Immature natural killer cell (primary cell): ENCODE measurements around the gene MYH14. TPM values are rescaled to one million over a fixed set of nuclear protein-coding genes. Genes with fewer than 3 reads are reported as not detected.
"Not testable (repeated sequence)": the region's sequence is repeated elsewhere in the genome, so short reads cannot be mapped to it uniquely, and the experiment has no call there.

ENCODE experiments used
- DNase-seq, 3 donors: peaks; one replicate each; pipeline ENCODE4 v3.0.0; 2022; ENCODE audit warnings: mixed read lengths in 1 of 3
- H3K27ac Mint-ChIP-seq, 6 donors: one replicate each; pipeline ENCODE4 v1.8.0; 2020; ENCODE audit warnings: mixed read lengths in 6 of 6, mild to moderate bottlenecking in 5 of 6, inconsistent platforms in 4 of 6, moderate library complexity in 3 of 6
- H3K27me3 Mint-ChIP-seq, 3 donors: one replicate each; pipeline ENCODE4 v1.8.0; 2020 to 2021; ENCODE audit warnings: low read depth in 3 of 3, mild to moderate bottlenecking in 3 of 3, mixed read lengths in 3 of 3, moderate library complexity in 3 of 3, inconsistent platforms in 1 of 3
- H3K36me3 Mint-ChIP-seq, 3 donors: one replicate each; pipeline ENCODE4 v1.8.0; 2020; ENCODE audit warnings: mixed read lengths in 3 of 3, inconsistent platforms in 2 of 3, mild to moderate bottlenecking in 2 of 3
- H3K4me1 Mint-ChIP-seq, 2 donors: one replicate each; pipeline ENCODE4 v1.8.0; 2020; ENCODE audit warnings: inconsistent platforms in 2 of 2, mild to moderate bottlenecking in 2 of 2, mixed read lengths in 2 of 2, moderate library complexity in 1 of 2
- H3K4me3 Mint-ChIP-seq, 5 donors: one replicate each; pipeline ENCODE4 v1.8.0; 2020; ENCODE audit warnings: mild to moderate bottlenecking in 5 of 5, mixed read lengths in 5 of 5, inconsistent platforms in 3 of 5, moderate library complexity in 3 of 5
- H3K9me3 Mint-ChIP-seq, 6 donors: one replicate each; pipeline ENCODE4 v1.8.0; 2020; ENCODE audit warnings: mild to moderate bottlenecking in 6 of 6, mixed read lengths in 6 of 6, inconsistent platforms in 4 of 6, moderate library complexity in 3 of 6
- polyA plus RNA-seq, 3 donors: library from polyadenylated mRNA; unstranded; fragments of 300-500 nt; fragmentation: Illumina TruSeq; gene quantifications; one replicate each; pipeline ENCODE4 v1.2.3, GENCODE V29; 2021

MYH14 gene
- polyA plus RNA-seq, 3 donors from 2014 or later: not detected

- Mint-ChIP-seq H3K27ac (no peak overlapping the region), H3K27me3 (peaks cover 2 to 5% (median 3%) of the 10 kb centered on the region in 3 donors), H3K4me1 (no peaks in the 10 kb centered on the region), H3K4me3 (no peak overlapping the region), H3K36me3 (no peaks in the 10 kb centered on the region), H3K9me3 (peaks cover 0 to 3% (median 0%) of the 10 kb centered on the region in 6 donors)
- DNase-seq: no peak
Observed at GRCh38 chr19:50341091-50341564, 137.7 kb downstream of the MYH14 start.

- no peak overlapping the region for H3K27ac Mint-ChIP-seq
Observed at GRCh38 chr19:50344661-50345318, 141.4 kb downstream of the MYH14 start.

GRCh38 chr19:50347089-50347581, 143.7 kb downstream of the MYH14 start:
- H3K4me1 Mint-ChIP-seq, H3K9me3 Mint-ChIP-seq, H3K4me3 Mint-ChIP-seq, DNase-seq, H3K36me3 Mint-ChIP-seq, H3K27ac Mint-ChIP-seq: not testable (repeated sequence)
- H3K27me3 Mint-ChIP-seq: peaks cover 0 to 11% (median 4%) of the 10 kb centered on the region in 3 donors

More at GRCh38 chr19:50344661-50345318, 141.4 kb downstream of the MYH14 start:
- H3K36me3 Mint-ChIP-seq: no peaks in the 10 kb centered on the region
- H3K27me3 Mint-ChIP-seq: peaks cover 0 to 8% (median 7%) of the 10 kb centered on the region in 3 donors
- H3K4me3 Mint-ChIP-seq: peak overlapping the region in 1 of 5 donors; percentile 21
- no peaks in the 10 kb centered on the region for H3K4me1 Mint-ChIP-seq
- H3K9me3 Mint-ChIP-seq: peaks cover 0 to 5% (median 2%) of the 10 kb centered on the region in 6 donors
- no peak for DNase-seq

GRCh38 chr19:50349277-50350057, 146.0 kb downstream of the MYH14 start:
- no peaks in the 10 kb centered on the region for H3K4me1 Mint-ChIP-seq
- no peak overlapping the region for H3K4me3 Mint-ChIP-seq
- DNase-seq: no peak
- H3K9me3 Mint-ChIP-seq: peaks cover 0 to 5% (median 2%) of the 10 kb centered on the region in 6 donors
- H3K27ac Mint-ChIP-seq: no peak overlapping the region
- no peaks in the 10 kb centered on the region for H3K36me3 Mint-ChIP-seq
- H3K27me3 Mint-ChIP-seq: peaks cover 0 to 11% (median 3%) of the 10 kb centered on the region in 3 donors

- Mint-ChIP-seq H3K9me3 (peaks cover 0 to 3% (median 0%) of the 10 kb centered on the region in 6 donors), H3K27ac (no peak overlapping the region), H3K4me1 (peaks cover 0 to 4% of the 10 kb centered on the region in 2 donors), H3K4me3 (no peak overlapping the region), H3K36me3 (no peaks in the 10 kb centered on the region), H3K27me3 (peaks cover 2 to 7% (median 4%) of the 10 kb centered on the region in 3 donors)
- DNase-seq: no peak
Observed at GRCh38 chr19:50352242-50352641, 148.8 kb downstream of the MYH14 start.

DNA sequence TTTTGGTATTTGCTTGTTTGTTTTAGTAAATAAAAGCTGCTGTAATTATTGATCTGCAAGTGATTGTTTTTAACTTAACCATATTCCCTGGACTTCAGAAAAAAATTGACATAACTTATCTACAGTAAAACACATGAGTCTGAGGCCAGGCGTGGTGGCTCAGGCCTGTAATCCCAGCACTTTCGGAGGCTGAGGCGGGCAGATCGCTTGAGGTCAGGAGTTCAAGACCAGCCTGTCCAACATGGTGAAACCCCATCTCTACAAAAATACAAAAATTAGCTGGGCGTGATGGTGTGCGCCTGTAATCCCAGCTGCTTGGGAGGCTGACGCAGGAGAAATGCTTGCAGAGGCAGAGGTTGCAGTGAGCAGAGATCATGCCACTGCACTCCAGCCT, 150.1 kb downstream of the MYH14 start:
- H3K27ac Mint-ChIP-seq: not testable (repeated sequence)

GRCh38 chr19:50356691-50357177, 153.3 kb downstream of the MYH14 start:
- no peak for DNase-seq
- Mint-ChIP-seq H3K27ac (peak overlapping the region in 5 of 6 donors; percentile 88 to 97 (median 94)), H3K36me3 (no peaks in the 10 kb centered on the region), H3K9me3 (peaks cover 0 to 2% (median 0%) of the 10 kb centered on the region in 6 donors), H3K4me1 (peaks cover 0 to 21% of the 10 kb centered on the region in 2 donors), H3K4me3 (peak overlapping the region; percentile 14 to 92 (median 89)), H3K27me3 (peaks cover 11 to 17% (median 15%) of the 10 kb centered on the region in 3 donors)

More for the DNA sequence above, 150.1 kb downstream of the MYH14 start:
- H3K9me3 Mint-ChIP-seq, H3K36me3 Mint-ChIP-seq, H3K4me3 Mint-ChIP-seq, H3K27me3 Mint-ChIP-seq, DNase-seq: not testable (repeated sequence)
- peaks cover 0 to 11% of the 10 kb centered on the region in 2 donors for H3K4me1 Mint-ChIP-seq

GRCh38 chr19:50357178-50358100, 154.0 kb downstream of the MYH14 start:
- peak overlapping the region; percentile 84 to 92 (median 90) for H3K4me3 Mint-ChIP-seq
- DNase-seq: peak; percentile 82 to 87 (median 82)
- H3K9me3 Mint-ChIP-seq: peaks cover 0 to 2% (median 0%) of the 10 kb centered on the region in 6 donors
- H3K27ac Mint-ChIP-seq: peak overlapping the region; percentile 88 to 97 (median 94)
- H3K4me1 Mint-ChIP-seq: peaks cover 0 to 21% of the 10 kb centered on the region in 2 donors
- peaks cover 11 to 17% (median 15%) of the 10 kb centered on the region in 3 donors for H3K27me3 Mint-ChIP-seq
- H3K36me3 Mint-ChIP-seq: no peaks in the 10 kb centered on the region

- Mint-ChIP-seq H3K36me3 (no peaks in the 10 kb centered on the region), H3K27me3 (peaks cover 11 to 17% (median 15%) of the 10 kb centered on the region in 3 donors), H3K27ac (peak overlapping the region; percentile 88 to 97 (median 94)), H3K4me1 (peaks cover 0 to 30% of the 10 kb centered on the region in 2 donors), H3K9me3 (peaks cover 0 to 2% (median 0%) of the 10 kb centered on the region in 6 donors), H3K4me3 (peak overlapping the region; percentile 84 to 92 (median 90))
- peak; percentile 79 to 85 (median 79) for DNase-seq
Observed at GRCh38 chr19:50358483-50359327, 155.3 kb downstream of the MYH14 start.

DNA sequence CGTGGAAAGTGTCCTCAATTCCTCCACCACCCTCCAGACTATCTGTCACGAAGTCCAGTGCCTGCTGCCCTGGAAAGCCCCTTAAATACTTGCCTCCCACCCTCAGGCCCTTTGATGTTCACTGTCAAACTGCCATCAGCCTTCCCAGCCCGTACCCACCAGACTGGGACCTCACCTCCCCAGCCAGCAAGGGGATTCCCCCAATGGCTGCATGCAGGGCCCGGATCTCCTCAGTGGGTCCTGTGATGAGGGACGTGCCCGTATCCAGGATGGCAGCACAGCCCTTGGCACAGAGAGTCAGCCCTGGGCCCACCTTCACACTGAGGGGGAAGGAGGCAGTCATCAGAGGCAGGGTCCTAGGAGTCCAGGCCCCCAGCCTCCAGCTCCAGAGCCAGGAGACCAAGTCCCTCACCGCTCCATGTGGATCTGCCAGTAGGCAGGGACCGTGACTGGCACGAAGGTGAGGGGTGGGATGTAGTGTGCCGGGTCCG, 156.0 kb downstream of the MYH14 start:
- Mint-ChIP-seq H3K9me3 (peaks cover 0 to 2% (median 0%) of the 10 kb centered on the region in 6 donors), H3K36me3 (no peaks in the 10 kb centered on the region), H3K4me1 (peaks cover 0 to 35% of the 10 kb centered on the region in 2 donors), H3K27me3 (peaks cover 11 to 17% (median 15%) of the 10 kb centered on the region in 3 donors), H3K4me3 (peak overlapping the region; percentile 84 to 92 (median 90)), H3K27ac (peak overlapping the region in 5 of 6 donors; percentile 88 to 97 (median 94))
- no peak for DNase-seq
